CD4-positive, alpha-beta T cell (primary cell): Measurements from ENCODE around the gene VAV2. TPM values are rescaled to one million over a fixed set of nuclear protein-coding genes. Genes with fewer than 3 reads are reported as not detected.

Source experiments
- ATAC-seq: fragments of 200-7000 bp; cut with Tn5 transposase; one replicate; pipeline ENCODE4 v1.10.0; 2022; ENCODE audit warnings: mild to moderate bottlenecking; ENCODE audit not compliant: poor library complexity
- CTCF ChIA-PET: fragments of 350-600 bp; sonication (Branson Sonifier 250); formaldehyde crosslinking; loops from one replicate; lab custom pipeline; 2021; ENCODE audit warnings: antibody characterized with exemption, inconsistent platforms; lab: Charles Lee
- POLR2A ChIA-PET: fragments of 350-600 bp; sonication (Branson Sonifier 250); formaldehyde crosslinking; loops from one replicate; lab custom pipeline; 2021; ENCODE audit warnings: antibody characterized with exemption, inconsistent platforms; lab: Charles Lee
- DNase-seq, 14 experiments: peaks; one replicate each; pipeline ENCODE4 v3.0.0-alpha.2; 2013 to 2020; ENCODE audit warnings: mixed read lengths in 2 of 14
- H3K27ac ChIP-seq, 2 donors: one replicate each; pipeline versions ENCODE4 v1.5.1 to v1.7.0; 2013; ENCODE audit warnings: low read length in 2 of 2, low read depth in 1 of 2, mild to moderate bottlenecking in 1 of 2
- H3K27me3 ChIP-seq, 2 experiments: 1 replicate in 1 of 2; 2 replicates in 1 of 2; pipeline versions ENCODE4 v1.6.1 to v1.7.0; 2013; ENCODE audit warnings: low read length in 2 of 2, control low read depth in 1 of 2, mild to moderate bottlenecking in 1 of 2, moderate library complexity in 1 of 2; ENCODE audit not compliant: insufficient read depth in 2 of 2, control insufficient read depth in 1 of 2
- H3K36me3 ChIP-seq: one replicate; pipeline ENCODE4 v1.6.1; 2013; ENCODE audit warnings: low read length, control low read depth; ENCODE audit not compliant: insufficient read depth
- H3K4me1 ChIP-seq: one replicate; pipeline ENCODE4 v1.6.1; 2013; ENCODE audit warnings: low read length, control low read depth; ENCODE audit not compliant: insufficient read depth
- H3K4me3 ChIP-seq: one replicate; pipeline ENCODE4 v1.5.1; 2013; ENCODE audit warnings: mild to moderate bottlenecking, low read length, moderate library complexity
- H3K9me3 ChIP-seq, 2 experiments: 1 replicate in 1 of 2; 2 replicates in 1 of 2; pipeline versions ENCODE4 v1.6.1 to v1.7.0; 2013; ENCODE audit warnings: low read length in 2 of 2, mild to moderate bottlenecking in 2 of 2, control low read depth in 1 of 2, moderate library complexity in 1 of 2; ENCODE audit not compliant: control insufficient read depth in 1 of 2, insufficient read depth in 1 of 2
- H3K27ac Mint-ChIP-seq: one replicate; pipeline ENCODE4 v1.8.0; 2020; ENCODE audit warnings: mixed read lengths
- H3K27me3 Mint-ChIP-seq: one replicate; pipeline ENCODE4 v1.8.0; 2021; ENCODE audit warnings: mixed read lengths
- H3K36me3 Mint-ChIP-seq: one replicate; pipeline ENCODE4 v1.8.0; 2021; ENCODE audit warnings: low read depth, mixed read lengths
- H3K4me1 Mint-ChIP-seq: one replicate; pipeline ENCODE4 v1.8.0; 2021; ENCODE audit warnings: low read depth, mixed read lengths
- H3K4me3 Mint-ChIP-seq: one replicate; pipeline ENCODE4 v1.8.0; 2020; ENCODE audit warnings: mild to moderate bottlenecking, mixed read lengths
- H3K9me3 Mint-ChIP-seq: one replicate; pipeline ENCODE4 v1.8.0; 2020; ENCODE audit warnings: mixed read lengths
- CTCF ChIP-seq: fragments of 200-600 bp; IDR thresholded peaks from one replicate; pipeline ENCODE4 v1.8.0; 2022; ENCODE audit warnings: antibody characterized with exemption, mild to moderate bottlenecking
- intact Hi-C, 2 experiments: fragments of 100-400 bp; cut with DNase I in 1 of 2; cut with micrococcal nuclease in 1 of 2; formaldehyde crosslinking; loops; one replicate each; pipeline versions ENCODE4 v1.15.1 to v1.9.0; 2023 to 2025; cut with DNase I, micrococcal nuclease
- total RNA-seq, 174 experiments: library from RNA in 2 of 174; stranded (reverse) in 2 of 174; gene quantifications; one replicate each; pipeline ENCODE4 v1.2.3 and lab custom pipeline; 2021 to 2026

The VAV2 gene
- total RNA-seq, 2 experiments from 2014 or later, result 1.6 to 1.7 TPM

- Histone ChIP-seq H3K4me3 (no peak overlapping the region), H3K27me3 (no peaks in the 10 kb centered on the region), H3K4me1 (no peaks in the 10 kb centered on the region), H3K9me3 (no peaks in the 10 kb centered on the region), H3K27ac (no peak overlapping the region), H3K36me3 (no peaks in the 10 kb centered on the region)
- Mint-ChIP-seq H3K27me3 (no peaks in the 10 kb centered on the region), H3K4me1 (no peaks in the 10 kb centered on the region), H3K4me3 (no peak overlapping the region), H3K9me3 (no peaks in the 10 kb centered on the region), H3K36me3 (no peaks in the 10 kb centered on the region), H3K27ac (no peak overlapping the region)
- DNase-seq (no peak), ATAC-seq (no peak)
- TF ChIP-seq CTCF, result no peak
- ChIA-PET CTCF (no interaction called here), POLR2A (no interaction called here)
- intact Hi-C loops, result no loop called here
These were observed 167.9 kb downstream of the VAV2 start for GRCh38 chr9:133824106-133824801.

- no peak for DNase-seq
These were observed 168.7 kb downstream of the VAV2 start for GRCh38 chr9:133823189-133824105.

More at GRCh38 chr9:133823189-133824105, 168.7 kb downstream of the VAV2 start:
- no peak overlapping the region for H3K27ac Mint-ChIP-seq
- ChIA-PET CTCF (no interaction called here), POLR2A (no interaction called here)
- H3K36me3 ChIP-seq, result no peaks in the 10 kb centered on the region
- no peak for TF ChIP-seq CTCF
- no peaks in the 10 kb centered on the region for H3K9me3 Mint-ChIP-seq
- no peak overlapping the region for H3K27ac ChIP-seq
- H3K36me3 Mint-ChIP-seq, result no peaks in the 10 kb centered on the region
- H3K9me3 ChIP-seq, result no peaks in the 10 kb centered on the region
- intact Hi-C loops, result no loop called here
- H3K27me3 ChIP-seq, result no peaks in the 10 kb centered on the region
- ATAC-seq, result no peak
- no peaks in the 10 kb centered on the region for H3K4me1 ChIP-seq
- no peak overlapping the region for H3K4me3 Mint-ChIP-seq
- H3K27me3 Mint-ChIP-seq, result no peaks in the 10 kb centered on the region
- H3K4me1 Mint-ChIP-seq, result no peaks in the 10 kb centered on the region
- H3K4me3 ChIP-seq, result no peak overlapping the region
